SU-DHL-6 (cell line): ENCODE data around the gene FAM83C.

Experiments
- CTCF ChIP-seq: fragments of 200-600 bp; sonication (generic); IDR thresholded peaks from one replicate; pipeline ENCODE4 v1.5.1; 2017; ENCODE audit warnings: antibody characterized with exemption, mild to moderate bottlenecking, low read length, moderate library complexity; ENCODE audit not compliant: insufficient read depth, poor library complexity, severe bottlenecking
- EZH2phosphoT487 ChIP-seq: fragments of 200-600 bp; sonication (generic), shearing (Covaris generic); conservative IDR thresholded peaks from 2 replicates; pipeline ENCODE4 v1.6.1; 2018; ENCODE audit warnings: mild to moderate bottlenecking, antibody characterized with exemption, low read length, moderate library complexity, mixed read lengths

GRCh38 chr20:35341366-35342028 is 49.3 kb upstream of the FAM83C start:
- no peak for TF ChIP-seq CTCF
- TF ChIP-seq EZH2phosphoT487 = no peak
